ENCODE results near the gene DECR2. TPM values are rescaled to one million over a fixed set of nuclear protein-coding genes. Genes with fewer than 3 reads are reported as not detected.

DECR2 gene
- total and polyA plus RNA-seq, 2 of the 13 experiments (the other 11 are each of a cell fraction or from before 2014, with no cell fraction given), result 36.3 to 44.6 TPM

DNA sequence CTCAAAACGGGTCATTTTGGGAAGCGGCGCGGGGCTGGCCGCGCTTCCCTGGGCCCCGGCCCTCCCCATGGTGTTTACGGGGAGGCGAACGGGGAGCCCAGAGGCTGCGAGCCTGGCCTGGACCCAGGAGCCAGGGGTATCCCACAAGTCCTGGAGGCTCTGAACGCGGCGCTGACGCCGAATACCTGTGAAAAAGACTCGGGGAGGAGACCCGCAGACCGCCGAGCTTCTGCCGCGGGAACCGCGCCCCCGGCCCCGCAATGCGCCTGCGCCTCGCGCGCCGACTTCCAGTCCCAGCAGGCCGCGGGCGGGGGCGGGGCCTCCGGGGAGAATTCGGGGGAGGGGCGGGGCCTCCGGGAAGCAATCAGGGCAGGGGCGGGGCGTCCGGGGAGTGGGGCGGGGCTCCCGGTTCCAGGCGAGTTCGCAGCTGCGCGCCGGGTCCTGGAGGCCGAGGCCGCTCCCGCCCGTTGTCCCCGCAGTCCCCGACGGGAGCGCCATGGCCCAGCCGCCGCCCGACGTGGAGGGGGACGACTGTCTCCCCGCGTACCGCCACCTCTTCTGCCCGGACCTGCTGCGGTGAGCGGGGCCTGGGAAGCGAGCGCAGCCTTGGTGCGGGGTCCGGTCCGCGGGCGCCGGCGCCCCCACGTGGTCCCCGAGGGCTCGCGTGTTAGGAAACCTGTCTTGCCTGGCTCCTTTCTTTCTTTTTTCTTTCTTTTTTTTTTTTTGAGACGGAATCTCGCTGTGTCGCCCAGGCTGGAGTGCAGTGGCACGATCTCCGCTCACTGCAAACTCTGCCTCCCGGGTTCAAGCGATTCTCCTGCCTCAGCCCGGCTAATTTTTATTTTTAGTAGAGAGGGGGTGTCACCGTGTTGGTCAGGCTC is at the start of gene DECR2 (continued):
- TF ChIP-seq NKX3-1 (CRISPR knock-in tag; IDR thresholded peaks at IDR 0.05), result no peak
- TF ChIP-seq, protein P1, sequence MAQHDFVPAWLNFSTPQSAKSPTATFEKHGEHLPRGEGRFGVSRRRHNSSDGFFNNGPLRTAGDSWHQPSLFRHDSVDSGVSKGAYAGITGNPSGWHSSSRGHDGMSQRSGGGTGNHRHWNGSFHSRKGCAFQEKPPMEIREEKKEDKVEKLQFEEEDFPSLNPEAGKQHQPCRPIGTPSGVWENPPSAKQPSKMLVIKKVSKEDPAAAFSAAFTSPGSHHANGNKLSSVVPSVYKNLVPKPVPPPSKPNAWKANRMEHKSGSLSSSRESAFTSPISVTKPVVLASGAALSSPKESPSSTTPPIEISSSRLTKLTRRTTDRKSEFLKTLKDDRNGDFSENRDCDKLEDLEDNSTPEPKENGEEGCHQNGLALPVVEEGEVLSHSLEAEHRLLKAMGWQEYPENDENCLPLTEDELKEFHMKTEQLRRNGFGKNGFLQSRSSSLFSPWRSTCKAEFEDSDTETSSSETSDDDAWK (CRISPR knock-in tag; IDR thresholded peaks at IDR 0.05), result no peak
- TF ChIP-seq SOX6 (IDR thresholded peaks at IDR 0.05), result no peak
- 0 out of 2 replicates have a peak, but pooled peaks have one; percentile 18 for TF ChIP-seq SOX6 (CRISPR knock-in tag; IDR thresholded peaks at IDR 0.05)
- TF ChIP-seq, protein P2, sequence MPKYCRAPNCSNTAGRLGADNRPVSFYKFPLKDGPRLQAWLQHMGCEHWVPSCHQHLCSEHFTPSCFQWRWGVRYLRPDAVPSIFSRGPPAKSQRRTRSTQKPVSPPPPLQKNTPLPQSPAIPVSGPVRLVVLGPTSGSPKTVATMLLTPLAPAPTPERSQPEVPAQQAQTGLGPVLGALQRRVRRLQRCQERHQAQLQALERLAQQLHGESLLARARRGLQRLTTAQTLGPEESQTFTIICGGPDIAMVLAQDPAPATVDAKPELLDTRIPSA (CRISPR knock-in tag; IDR thresholded peaks at IDR 0.05; ENCODE audit: borderline replicate concordance), result no peak
- TF ChIP-seq RBAK (CRISPR knock-in tag; IDR thresholded peaks at IDR 0.05), result no peak
- TF ChIP-seq AGO2 (optimal IDR thresholded peaks at IDR 0.05; ENCODE audit: low read depth, low read length), result peak; percentile 96
- peak; percentile 75; the same call in 1 of the 2 replicates for TF ChIP-seq ZNF333 (CRISPR knock-in tag; IDR thresholded peaks at IDR 0.05; ENCODE audit: borderline replicate concordance)
- TF ChIP-seq ZNF672 (CRISPR knock-in tag; IDR thresholded peaks at IDR 0.05), result no peak
- TF ChIP-seq HIVEP1 (CRISPR knock-in tag; IDR thresholded peaks at IDR 0.05), result peak; percentile 53; the same call in 1 of the 2 replicates
- TF ChIP-seq ZBTB42 (CRISPR knock-in tag; IDR thresholded peaks at IDR 0.05), result no peak
- peak; percentile 59; the same call in 1 of the 2 replicates for TF ChIP-seq PRMT3 (CRISPR knock-in tag; IDR thresholded peaks at IDR 0.05; ENCODE audit: borderline replicate concordance, low read depth)
- TF ChIP-seq TEAD3 (CRISPR knock-in tag; optimal IDR thresholded peaks at IDR 0.05; ENCODE audit: borderline replicate concordance), result peak; percentile 15
- TF ChIP-seq ZNF790 (CRISPR knock-in tag; IDR thresholded peaks at IDR 0.05; ENCODE audit: borderline replicate concordance), result peak; percentile 29; the same call in 1 of the 2 replicates
- no peak for TF ChIP-seq ZNF34 (CRISPR knock-in tag; IDR thresholded peaks at IDR 0.05; ENCODE audit: borderline replicate concordance)
- peak; percentile 95 for TF ChIP-seq AGO1 (IDR thresholded peaks at IDR 0.05; ENCODE audit: low read depth, low read length, poor library complexity, severe bottlenecking)
- 0 out of 2 replicates have a peak, but pooled peaks have one; percentile 68 for TF ChIP-seq ZBTB38 (CRISPR knock-in tag; IDR thresholded peaks at IDR 0.05)
- TF ChIP-seq, protein P3, sequence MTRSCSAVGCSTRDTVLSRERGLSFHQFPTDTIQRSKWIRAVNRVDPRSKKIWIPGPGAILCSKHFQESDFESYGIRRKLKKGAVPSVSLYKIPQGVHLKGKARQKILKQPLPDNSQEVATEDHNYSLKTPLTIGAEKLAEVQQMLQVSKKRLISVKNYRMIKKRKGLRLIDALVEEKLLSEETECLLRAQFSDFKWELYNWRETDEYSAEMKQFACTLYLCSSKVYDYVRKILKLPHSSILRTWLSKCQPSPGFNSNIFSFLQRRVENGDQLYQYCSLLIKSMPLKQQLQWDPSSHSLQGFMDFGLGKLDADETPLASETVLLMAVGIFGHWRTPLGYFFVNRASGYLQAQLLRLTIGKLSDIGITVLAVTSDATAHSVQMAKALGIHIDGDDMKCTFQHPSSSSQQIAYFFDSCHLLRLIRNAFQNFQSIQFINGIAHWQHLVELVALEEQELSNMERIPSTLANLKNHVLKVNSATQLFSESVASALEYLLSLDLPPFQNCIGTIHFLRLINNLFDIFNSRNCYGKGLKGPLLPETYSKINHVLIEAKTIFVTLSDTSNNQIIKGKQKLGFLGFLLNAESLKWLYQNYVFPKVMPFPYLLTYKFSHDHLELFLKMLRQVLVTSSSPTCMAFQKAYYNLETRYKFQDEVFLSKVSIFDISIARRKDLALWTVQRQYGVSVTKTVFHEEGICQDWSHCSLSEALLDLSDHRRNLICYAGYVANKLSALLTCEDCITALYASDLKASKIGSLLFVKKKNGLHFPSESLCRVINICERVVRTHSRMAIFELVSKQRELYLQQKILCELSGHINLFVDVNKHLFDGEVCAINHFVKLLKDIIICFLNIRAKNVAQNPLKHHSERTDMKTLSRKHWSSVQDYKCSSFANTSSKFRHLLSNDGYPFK (CRISPR knock-in tag; IDR thresholded peaks at IDR 0.05; ENCODE audit: borderline replicate concordance), result peak; percentile 11; the same call in 1 of the 2 replicates
- TF ChIP-seq KDM3A (CRISPR knock-in tag; IDR thresholded peaks at IDR 0.05; ENCODE audit: low read depth), result no peak
- no peak for TF ChIP-seq ZKSCAN8 (CRISPR knock-in tag; IDR thresholded peaks at IDR 0.05; ENCODE audit: borderline replicate concordance)
- no peak for TF ChIP-seq NONO (IDR thresholded peaks at IDR 0.05)
- TF ChIP-seq NONO (CRISPR knock-in tag; conservative IDR thresholded peaks at IDR 0.05), result peak; percentile 74; the same call in 1 of the 2 replicates
- no peak for TF ChIP-seq DNMT1 (CRISPR knock-in tag; IDR thresholded peaks at IDR 0.05)
- no peak for TF ChIP-seq TEAD2 (CRISPR knock-in tag; IDR thresholded peaks at IDR 0.05)
- TF ChIP-seq ZNF230 (CRISPR knock-in tag; IDR thresholded peaks at IDR 0.05), result no peak; the same call in 1 of the 2 replicates

Data from HepG2 (cell line).